Measurements from ENCODE around the gene AKR1B1. TPM values are rescaled to one million over a fixed set of nuclear protein-coding genes. Genes with fewer than 3 reads are reported as not detected.

AKR1B1 gene
- total RNA-seq, 1 experiment from 2014 or later, result 135 TPM

GRCh38 chr7:134442441-134443220 lies 16.3 kb downstream of the AKR1B1 start (continued):
- TF ChIP-seq CTCF (IDR thresholded peaks at IDR 0.05) (no peak), SMAD4 (CRISPR knock-in tag; IDR thresholded peaks at IDR 0.05) (no peak), SMAD3 (CRISPR knock-in tag; IDR thresholded peaks at IDR 0.05; ENCODE audit: borderline replicate concordance) (no peak), GRHL2 (CRISPR knock-in tag; IDR thresholded peaks at IDR 0.05; ENCODE audit: insufficient replicate concordance, severe bottlenecking) (no peak)

GRCh38 chr7:134441264-134441663 lies 17.6 kb downstream of the AKR1B1 start:
- H3K36me3 Mint-ChIP-seq, result peaks cover 69% of the 10 kb centered on the region

More at GRCh38 chr7:134441264-134441663, 17.6 kb downstream of the AKR1B1 start:
- CTCF ChIA-PET, result no interaction called here
- Mint-ChIP-seq H3K9me3 (peaks cover 17% of the 10 kb centered on the region), H3K4me3 (no peak overlapping the region), H3K4me1 (no peaks in the 10 kb centered on the region), H3K27ac (no peak overlapping the region), H3K27me3 (ENCODE audit: low read depth) (no peaks in the 10 kb centered on the region)
- TF ChIP-seq HMGXB4 (CRISPR knock-in tag; IDR thresholded peaks at IDR 0.05) (no peak), ERG (CRISPR knock-in tag; IDR thresholded peaks at IDR 0.05) (no peak), ZNF532 (CRISPR knock-in tag; IDR thresholded peaks at IDR 0.05; ENCODE audit: borderline replicate concordance) (no peak), ZNF263 (CRISPR knock-in tag; IDR thresholded peaks at IDR 0.05; ENCODE audit: low read depth) (no peak), PREB (CRISPR knock-in tag; IDR thresholded peaks at IDR 0.05; ENCODE audit: borderline replicate concordance) (no peak), RELA (CRISPR knock-in tag; IDR thresholded peaks at IDR 0.05; ENCODE audit: borderline replicate concordance) (no peak), NR1H2 (CRISPR knock-in tag; IDR thresholded peaks at IDR 0.05) (no peak), EMX1 (CRISPR knock-in tag; IDR thresholded peaks at IDR 0.05) (no peak), MLX (CRISPR knock-in tag; IDR thresholded peaks at IDR 0.05) (no peak), TCF7 (CRISPR knock-in tag; IDR thresholded peaks at IDR 0.05; ENCODE audit: low read depth) (no peak), TEAD4 (CRISPR knock-in tag; IDR thresholded peaks at IDR 0.05) (no peak)
- ATAC-seq (no peak), DNase-seq (ENCODE audit: low spot score) (no peak)
- POLR2A ChIA-PET, result no interaction called here
